ENCODE measurements around the gene RIMBP2. TPM values are rescaled to one million over a fixed set of nuclear protein-coding genes. Genes with fewer than 3 reads are reported as not detected.
A peak's percentile ranks its signal among the peaks of the same experiment; 100 is the strongest.

RIMBP2 gene
- total and polyA plus RNA-seq, 9 of the 15 experiments (the other 6 are each of a cell fraction or from before 2014, with no cell fraction given), result not detected

DNA sequence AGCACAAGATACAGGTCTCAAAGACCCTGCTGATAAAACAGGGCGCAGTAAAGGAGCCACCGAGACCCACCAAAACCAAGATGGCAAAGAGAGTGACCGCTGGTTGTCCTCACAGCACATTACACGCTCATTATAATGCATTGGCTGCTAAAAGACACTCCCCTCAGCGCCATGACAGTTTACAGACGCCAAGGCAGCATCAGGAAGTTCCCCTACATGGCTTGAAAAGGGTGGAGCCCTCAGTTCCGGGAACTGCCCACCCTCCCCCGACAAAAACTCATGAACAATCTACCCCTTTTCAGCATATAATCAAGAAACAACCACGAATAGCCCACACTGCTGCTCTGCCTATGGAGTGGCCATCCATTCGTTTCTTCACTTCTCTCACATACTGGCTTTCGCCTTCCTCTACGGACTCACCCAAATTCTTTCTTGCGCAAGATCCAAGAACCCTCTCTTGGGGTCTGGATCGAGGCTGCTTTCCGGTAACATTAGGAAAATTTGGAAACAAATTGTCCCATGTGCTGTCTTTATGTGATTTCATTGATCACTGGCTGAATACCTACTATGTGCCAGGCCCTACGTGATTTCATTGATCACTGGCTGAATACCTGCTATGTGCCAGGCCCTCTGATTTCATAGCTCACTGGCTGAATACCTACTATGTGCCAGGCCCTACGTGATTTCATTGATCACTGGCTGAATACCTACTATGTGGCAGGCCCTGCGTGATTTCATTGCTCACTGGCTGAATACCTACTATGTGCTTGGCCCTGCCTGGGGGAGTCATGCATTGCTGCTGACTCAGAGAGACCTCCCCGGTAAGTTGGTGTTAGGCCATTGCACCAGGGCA, 252.1 kb downstream of the RIMBP2 start:
- WGBS (ENCODE audit: insufficient coverage, low coverage, missing lambda C conversion rate), result 18% methylated on average over 17 of the region's 19 CpGs
- no peaks in the 10 kb centered on the region for H3K36me3 ChIP-seq (ENCODE audit: control insufficient read depth, insufficient read depth, low read length)
- H3K9me1 ChIP-seq (ENCODE audit: control insufficient read depth, insufficient read depth, low read length), result no peaks in the 10 kb centered on the region
- POLR2A ChIA-PET, result no interaction called here
- no peaks in the 10 kb centered on the region; the same call in 1 of the 2 replicates for H3K9me3 ChIP-seq (replicated peaks; ENCODE audit: control insufficient read depth, insufficient read depth, low read depth, low read length)
- H3K27me3 ChIP-seq (ENCODE audit: control insufficient read depth in 2 of 2, insufficient read depth in 2 of 2, low read length in 2 of 2), result peaks cover 4 to 49% of the 10 kb centered on the region in 2 experiments; a peak in 4 of 5 replicates
- H3K4me1 ChIP-seq (replicated peaks in 1 of 2; ENCODE audit: control insufficient read depth in 2 of 2, insufficient read depth in 2 of 2, low read length in 2 of 2), result 0 out of 5 replicates have a peak, but pooled peaks cover 0 to 3% of the 10 kb centered on the region in 2 experiments
- no peak overlapping the region for H3K27ac ChIP-seq (ENCODE audit: extremely low read depth, low read depth, low read length)
- DNase-seq (ENCODE audit: extremely low read depth in 1 of 4, low spot score in 3 of 4), result peak in 1 of 4 experiments; percentile 19
- peak; percentile 91 for ATAC-seq
- H3K79me2 ChIP-seq (ENCODE audit: control insufficient read depth, insufficient read depth, low read length), result no peaks in the 10 kb centered on the region
- BruUV-seq (replicated peaks), result no TSS peak
- peak overlapping the region; percentile 55; the same call in 1 of the 2 replicates for H2AFZ ChIP-seq (ENCODE audit: low read depth, low read length)
- 0 out of 2 replicates have a peak overlapping the region, but pooled peaks have one; percentile 1 for H3K4me2 ChIP-seq (ENCODE audit: insufficient read depth, low read length)
- intact Hi-C loops (cut with micrococcal nuclease), result no loop called here
- no peak overlapping the region for H3K4me3 ChIP-seq
- CTCF ChIA-PET (ENCODE audit: low intra/inter-chr PET ratio), result no interaction called here
- no peak for FAIRE-seq
- H3K9ac ChIP-seq (ENCODE audit: insufficient read depth in 1 of 2, low read depth in 2 of 2, low read length in 2 of 2), result no peak overlapping the region
- H4K20me1 ChIP-seq (replicated peaks; ENCODE audit: control insufficient read depth, insufficient read depth, low read length), result no peaks in the 10 kb centered on the region; the same call in 1 of the 2 replicates
- in situ Hi-C loops (cut with MboI), result no loop called here
- peak; percentile 66 for TF ChIP-seq CEBPG (CRISPR knock-in tag; IDR thresholded peaks at IDR 0.05)
- TF ChIP-seq CEBPG (tag; conservative IDR thresholded peaks at IDR 0.05 in 1 of 2, IDR thresholded peaks at IDR 0.05 in 1 of 2), result peak; percentile 67 to 81
- no peak for TF ChIP-seq POLR2AphosphoS5 (IDR thresholded peaks at IDR 0.05; ENCODE audit: control insufficient read depth, insufficient read depth, low read depth, low read length)
- TF ChIP-seq CEBPB (tag; IDR thresholded peaks at IDR 0.05), result peak; percentile 89
- TF ChIP-seq ZNF3 (CRISPR knock-in tag; IDR thresholded peaks at IDR 0.05), result no peak
- TF ChIP-seq SRF (CRISPR knock-in tag; IDR thresholded peaks at IDR 0.05), result peak in 1 of 2 experiments; percentile 86; a peak in 2 of 4 replicates
- 0 out of 2 replicates have a peak, but pooled peaks have one; percentile 10 for TF ChIP-seq EHMT2 (IDR thresholded peaks at IDR 0.05)
- no peak for TF ChIP-seq TCF3 (CRISPR knock-in tag; IDR thresholded peaks at IDR 0.05)
- TF ChIP-seq RHOXF2B (CRISPR knock-in tag; conservative IDR thresholded peaks at IDR 0.05), result no peak
- no peak for TF ChIP-seq TEAD1 (CRISPR knock-in tag; IDR thresholded peaks at IDR 0.05)
- no peak for TF ChIP-seq DDX20 (tag; IDR thresholded peaks at IDR 0.05; ENCODE audit: low read depth)
- no peak for TF ChIP-seq ZKSCAN8 (CRISPR knock-in tag; IDR thresholded peaks at IDR 0.05)
- TF ChIP-seq, protein P1, sequence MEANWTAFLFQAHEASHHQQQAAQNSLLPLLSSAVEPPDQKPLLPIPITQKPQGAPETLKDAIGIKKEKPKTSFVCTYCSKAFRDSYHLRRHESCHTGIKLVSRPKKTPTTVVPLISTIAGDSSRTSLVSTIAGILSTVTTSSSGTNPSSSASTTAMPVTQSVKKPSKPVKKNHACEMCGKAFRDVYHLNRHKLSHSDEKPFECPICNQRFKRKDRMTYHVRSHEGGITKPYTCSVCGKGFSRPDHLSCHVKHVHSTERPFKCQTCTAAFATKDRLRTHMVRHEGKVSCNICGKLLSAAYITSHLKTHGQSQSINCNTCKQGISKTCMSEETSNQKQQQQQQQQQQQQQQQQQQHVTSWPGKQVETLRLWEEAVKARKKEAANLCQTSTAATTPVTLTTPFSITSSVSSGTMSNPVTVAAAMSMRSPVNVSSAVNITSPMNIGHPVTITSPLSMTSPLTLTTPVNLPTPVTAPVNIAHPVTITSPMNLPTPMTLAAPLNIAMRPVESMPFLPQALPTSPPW (CRISPR knock-in tag; IDR thresholded peaks at IDR 0.05), result peak; percentile 49
- TF ChIP-seq, protein P2, sequence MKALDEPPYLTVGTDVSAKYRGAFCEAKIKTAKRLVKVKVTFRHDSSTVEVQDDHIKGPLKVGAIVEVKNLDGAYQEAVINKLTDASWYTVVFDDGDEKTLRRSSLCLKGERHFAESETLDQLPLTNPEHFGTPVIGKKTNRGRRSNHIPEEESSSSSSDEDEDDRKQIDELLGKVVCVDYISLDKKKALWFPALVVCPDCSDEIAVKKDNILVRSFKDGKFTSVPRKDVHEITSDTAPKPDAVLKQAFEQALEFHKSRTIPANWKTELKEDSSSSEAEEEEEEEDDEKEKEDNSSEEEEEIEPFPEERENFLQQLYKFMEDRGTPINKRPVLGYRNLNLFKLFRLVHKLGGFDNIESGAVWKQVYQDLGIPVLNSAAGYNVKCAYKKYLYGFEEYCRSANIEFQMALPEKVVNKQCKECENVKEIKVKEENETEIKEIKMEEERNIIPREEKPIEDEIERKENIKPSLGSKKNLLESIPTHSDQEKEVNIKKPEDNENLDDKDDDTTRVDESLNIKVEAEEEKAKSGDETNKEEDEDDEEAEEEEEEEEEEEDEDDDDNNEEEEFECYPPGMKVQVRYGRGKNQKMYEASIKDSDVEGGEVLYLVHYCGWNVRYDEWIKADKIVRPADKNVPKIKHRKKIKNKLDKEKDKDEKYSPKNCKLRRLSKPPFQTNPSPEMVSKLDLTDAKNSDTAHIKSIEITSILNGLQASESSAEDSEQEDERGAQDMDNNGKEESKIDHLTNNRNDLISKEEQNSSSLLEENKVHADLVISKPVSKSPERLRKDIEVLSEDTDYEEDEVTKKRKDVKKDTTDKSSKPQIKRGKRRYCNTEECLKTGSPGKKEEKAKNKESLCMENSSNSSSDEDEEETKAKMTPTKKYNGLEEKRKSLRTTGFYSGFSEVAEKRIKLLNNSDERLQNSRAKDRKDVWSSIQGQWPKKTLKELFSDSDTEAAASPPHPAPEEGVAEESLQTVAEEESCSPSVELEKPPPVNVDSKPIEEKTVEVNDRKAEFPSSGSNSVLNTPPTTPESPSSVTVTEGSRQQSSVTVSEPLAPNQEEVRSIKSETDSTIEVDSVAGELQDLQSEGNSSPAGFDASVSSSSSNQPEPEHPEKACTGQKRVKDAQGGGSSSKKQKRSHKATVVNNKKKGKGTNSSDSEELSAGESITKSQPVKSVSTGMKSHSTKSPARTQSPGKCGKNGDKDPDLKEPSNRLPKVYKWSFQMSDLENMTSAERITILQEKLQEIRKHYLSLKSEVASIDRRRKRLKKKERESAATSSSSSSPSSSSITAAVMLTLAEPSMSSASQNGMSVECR (CRISPR knock-in tag; IDR thresholded peaks at IDR 0.05), result no peak
- TF ChIP-seq RNF2 (IDR thresholded peaks at IDR 0.05), result no peak
- TF ChIP-seq STAT5A (IDR thresholded peaks at IDR 0.05; ENCODE audit: borderline replicate concordance, low read length), result 0 out of 2 replicates have a peak, but pooled peaks have one; percentile 31

Measured in K562 (cell line).